K562 (cell line): Measurements from ENCODE around the gene RNF144A. TPM values are rescaled to one million over a fixed set of nuclear protein-coding genes. Genes with fewer than 3 reads are reported as not detected.

ENCODE experiments used
- CBFA2T2 ChIP-seq: fragments of 450-650 bp; conservative IDR thresholded peaks from 2 replicates; pipeline ENCODE4 v1.6.1; 2017; ENCODE audit warnings: mild to moderate bottlenecking
- E2F8 ChIP-seq: fragments of 450-650 bp; IDR thresholded peaks from 2 replicates; pipeline ENCODE4 v1.7.1; 2018; ENCODE audit warnings: mild to moderate bottlenecking, low read depth; ENCODE audit not compliant: partially characterized antibody
- FOXA1 ChIP-seq: fragments of 450-650 bp; IDR thresholded peaks from 2 replicates; pipeline ENCODE4 v1.6.1; 2016; ENCODE audit warnings: mild to moderate bottlenecking, borderline replicate concordance
- FOXA3 ChIP-seq, 2 experiments: fragments of 450-650 bp in 1 of 2; sonication (generic) in 1 of 2; formaldehyde crosslinking; IDR thresholded peaks in 1 of 2; conservative IDR thresholded peaks in 1 of 2; 2 replicates each; pipeline versions ENCODE4 v1.4.0 to v1.8.0; 2020 to 2022; ENCODE audit warnings: mild to moderate bottlenecking in 2 of 2, missing genetic modification reagents in 1 of 2
- GTF2E2 ChIP-seq: fragments of 200-800 bp; sonication (Bioruptor generic); IDR thresholded peaks from 2 replicates; pipeline ENCODE4 v1.6.1; 2016; ENCODE audit warnings: missing genetic modification characterization, missing compliant biosample characterization
- ILF3 ChIP-seq: fragments of 450-650 bp; IDR thresholded peaks from 2 replicates; pipeline ENCODE4 v1.6.1; 2018; ENCODE audit warnings: antibody characterized with exemption, mild to moderate bottlenecking, moderate library complexity, borderline replicate concordance
- KDM2B ChIP-seq: fragments of 250-450 bp; sonication (Bioruptor Pico); IDR thresholded peaks from 2 replicates; pipeline ENCODE4 v1.8.0; 2021; ENCODE audit warnings: mild to moderate bottlenecking, moderate library complexity
- NCOA1 ChIP-seq: fragments of 450-650 bp; IDR thresholded peaks from 2 replicates; pipeline ENCODE4 v1.6.1; 2016; ENCODE audit warnings: low read depth
- NR1H2 ChIP-seq: sonication (generic); formaldehyde crosslinking; IDR thresholded peaks from 2 replicates; pipeline ENCODE4 v1.4.0; 2020; ENCODE audit warnings: mild to moderate bottlenecking, missing genetic modification reagents
- PKNOX1 ChIP-seq: fragments of 450-650 bp; IDR thresholded peaks from 2 replicates; pipeline ENCODE4 v1.6.1; 2016
- PTRF ChIP-seq: fragments of 450-650 bp; IDR thresholded peaks from 2 replicates; pipeline ENCODE4 v1.6.1; 2016; ENCODE audit warnings: mild to moderate bottlenecking, missing genetic modification characterization, missing compliant biosample characterization
- RBM15 ChIP-seq: fragments of 200-400 bp; formaldehyde crosslinking; IDR thresholded peaks from 2 replicates; pipeline ENCODE4 v1.6.1; 2018; ENCODE audit warnings: mild to moderate bottlenecking, low read length, moderate library complexity; ENCODE audit not compliant: insufficient read depth
- RCOR1 ChIP-seq, 2 experiments: IDR thresholded peaks; 2 replicates each; pipeline ENCODE4 v1.6.1; 2012; ENCODE audit warnings: low read depth in 2 of 2, low read length in 2 of 2, borderline replicate concordance in 1 of 2, improper control_type of control experiment in 1 of 2
- SMARCA5 ChIP-seq: fragments of 450-650 bp; IDR thresholded peaks from 2 replicates; pipeline ENCODE4 v1.6.1; 2016
- SP2 ChIP-seq: IDR thresholded peaks from 2 replicates; pipeline ENCODE4 v1.6.1; 2011; ENCODE audit warnings: mild to moderate bottlenecking, low read depth, low read length, moderate library complexity; ENCODE audit not compliant: poor library complexity, severe bottlenecking; ENCODE audit errors: extremely low read depth
- SUPT5H ChIP-seq: fragments of 450-650 bp; IDR thresholded peaks from 2 replicates; pipeline ENCODE4 v1.6.1; 2016
- THRB ChIP-seq: fragments of 450-650 bp; formaldehyde crosslinking; conservative IDR thresholded peaks from 2 replicates; pipeline ENCODE4 v1.4.0; 2022; ENCODE audit warnings: mild to moderate bottlenecking, missing genetic modification characterization
- UBTF ChIP-seq, 2 experiments: IDR thresholded peaks; 2 replicates each; pipeline ENCODE4 v1.6.1; 2012; ENCODE audit warnings: improper control_type of control experiment in 2 of 2, low read depth in 2 of 2, low read length in 2 of 2, borderline replicate concordance in 1 of 2
- ZNF146 ChIP-seq: IDR thresholded peaks from one replicate; pipeline ENCODE4 v1.6.1; 2018; ENCODE audit warnings: missing compliant biosample characterization; ENCODE audit not compliant: unreplicated experiment
- ZNF3 ChIP-seq: fragments of 250-450 bp; sonication (Bioruptor Pico); IDR thresholded peaks from 2 replicates; pipeline ENCODE4 v1.5.0; 2021; ENCODE audit warnings: mild to moderate bottlenecking, moderate library complexity
- ZNF436 ChIP-seq: fragments of 250-450, 450-650 bp; sonication (Bioruptor Pico); formaldehyde crosslinking; IDR thresholded peaks from 2 replicates; pipeline ENCODE4 v1.7.0; 2020; ENCODE audit warnings: mild to moderate bottlenecking
- ZNF445 ChIP-seq: fragments of 250-450 bp; sonication (Bioruptor Pico); IDR thresholded peaks from 2 replicates; pipeline ENCODE4 v1.4.0; 2020; ENCODE audit warnings: low read depth, mild to moderate bottlenecking, moderate library complexity
- ZNF507 ChIP-seq: conservative IDR thresholded peaks from 2 replicates; pipeline ENCODE4 v1.6.1; 2017; ENCODE audit warnings: missing genetic modification characterization, missing compliant biosample characterization
- polyA plus RNA-seq, 8 experiments: library from polyadenylated mRNA; depleted of rRNA in 4 of 8; stranded (reverse) in 5 of 8; unstranded in 3 of 8; fragments of >200 nt; fragmentation: Nextera tagmentation in 2 of 8; fragmentation: Illumina TruSeq in 1 of 8; extraction: Ambion mirVana in 2 of 8; extraction: Trizol in 1 of 8; gene quantifications; 2 replicates each; pipeline versions ENCODE4 v1.2.1 to v1.2.3, GENCODE V29; 2011 to 2014; ENCODE audit warnings: inconsistent platforms in 1 of 8, missing spikeins in 1 of 8
- total RNA-seq, 7 experiments: library from RNA; depleted of rRNA in 6 of 7; stranded (reverse); fragments of >200 nt in 6 of 7; fragmentation: Illumina TruSeq in 2 of 7; extraction: Trizol in 2 of 7; gene quantifications; 2 replicates each; pipeline versions ENCODE4 v1.2.1 to v1.2.3, GENCODE V29; 2011 to 2021; ENCODE audit warnings: low replicate concordance in 1 of 7

RNF144A gene
- total and polyA plus RNA-seq, 9 of the 15 experiments (the other 6 are each of a cell fraction or from before 2014, with no cell fraction given), result 0.96 to 11.3 (median 6.2) TPM

GRCh38 chr2:6880200-6880733 is 36.9 kb upstream of the RNF144A start (continued):
- TF ChIP-seq THRB (CRISPR knock-in tag) (no peak), ZNF436 (CRISPR knock-in tag) (no peak), RCOR1 (IDR thresholded peaks at IDR 0.05; ENCODE audit: borderline replicate concordance in 1 of 2, low read depth in 2 of 2, low read length in 2 of 2) (peak in 1 of 2 experiments; percentile 83; a peak in 3 of 4 replicates), ZNF146 (no peak), UBTF (IDR thresholded peaks at IDR 0.05; ENCODE audit: borderline replicate concordance in 1 of 2, low read depth in 2 of 2, low read length in 2 of 2) (no peak), RBM15 (no peak), NCOA1 (peak; percentile 68; the same call in 1 of the 2 replicates), CBFA2T2 (peak; percentile 95), NR1H2 (CRISPR knock-in tag) (no peak), FOXA1 (no peak), PKNOX1 (peak; percentile 67), PTRF (tag) (no peak), ZNF445 (no peak), GTF2E2 (tag) (no peak), SP2 (no peak), E2F8 (no peak), SMARCA5 (no peak; the same call in 1 of the 2 replicates), ZNF3 (CRISPR knock-in tag) (no peak), KDM2B (CRISPR knock-in tag) (no peak), FOXA3 (CRISPR knock-in tag; conservative IDR thresholded peaks at IDR 0.05 in 1 of 2, IDR thresholded peaks at IDR 0.05 in 1 of 2) (no peak), ILF3 (no peak), SUPT5H (no peak), ZNF507 (no peak)
